Neural cell (in vitro differentiated cells): ENCODE data around the gene ADGRD1. TPM values are rescaled to one million over a fixed set of nuclear protein-coding genes. Genes with fewer than 3 reads are reported as not detected.

Experiments
- H2AFZ ChIP-seq: fragments of 200-600, 300-800 bp; sonication (generic), shearing (Covaris generic); 2 replicates; pipeline ENCODE4 v1.6.0; 2014; ENCODE audit warnings: low read depth, mild to moderate bottlenecking, antibody characterized with exemption, low read length, moderate library complexity
- H3F3A ChIP-seq: fragments of 200-600 bp; shearing (Covaris generic); 2 replicates; pipeline ENCODE4 v1.6.1; 2016; ENCODE audit warnings: mild to moderate bottlenecking, moderate library complexity, mixed read lengths, antibody characterized with exemption, low read length; ENCODE audit not compliant: insufficient read depth, poor library complexity, severe bottlenecking
- H3K27ac ChIP-seq: fragments of 200-600, 300-800 bp; sonication (generic), shearing (Covaris generic); 2 replicates; pipeline ENCODE4 v1.5.1; 2014; ENCODE audit warnings: mild to moderate bottlenecking, low read length, moderate library complexity
- H3K27me3 ChIP-seq: fragments of 300-800, 200-600 bp; sonication (generic), shearing (Covaris generic); 2 replicates; pipeline ENCODE4 v1.6.0; 2014; ENCODE audit warnings: mild to moderate bottlenecking, low read depth, low read length, moderate library complexity; ENCODE audit not compliant: insufficient read depth
- H3K36me3 ChIP-seq: fragments of 300-800, 200-600 bp; sonication (generic), shearing (Covaris generic); 2 replicates; pipeline ENCODE4 v1.5.1; 2014; ENCODE audit warnings: mild to moderate bottlenecking, antibody characterized with exemption, low read length, moderate library complexity; ENCODE audit not compliant: insufficient read depth
- H3K4me2 ChIP-seq: fragments of 300-800, 200-600 bp; sonication (generic), shearing (Covaris generic); 2 replicates; pipeline ENCODE4 v1.6.0; 2014; ENCODE audit warnings: mild to moderate bottlenecking, low read length
- H3K4me3 ChIP-seq: fragments of 300-800, 200-600 bp; sonication (generic), shearing (Covaris generic); 2 replicates; pipeline ENCODE4 v1.5.1; 2014; ENCODE audit warnings: mild to moderate bottlenecking, low read length, moderate library complexity
- H3K79me2 ChIP-seq: fragments of 200-600 bp; shearing (Covaris generic); replicated peaks from 2 replicates; pipeline ENCODE4 v1.6.0; 2014; ENCODE audit warnings: mild to moderate bottlenecking, low read length, moderate library complexity; ENCODE audit not compliant: insufficient read depth
- H3K9ac ChIP-seq: fragments of 300-800, 200-600 bp; sonication (generic), shearing (Covaris generic); 2 replicates; pipeline ENCODE4 v1.6.1; 2016; ENCODE audit warnings: mild to moderate bottlenecking, low read length, mixed read lengths
- H3K9me2 ChIP-seq: fragments of 200-600 bp; shearing (Covaris generic); 2 replicates; pipeline ENCODE4 v1.6.1; 2016; ENCODE audit warnings: mild to moderate bottlenecking, low read length, mixed read lengths; ENCODE audit not compliant: insufficient read depth
- H3K9me3 ChIP-seq: fragments of 200-600, 300-800 bp; sonication (generic), shearing (Covaris generic); 2 replicates; pipeline ENCODE4 v1.6.1; 2016; ENCODE audit warnings: mild to moderate bottlenecking, mixed run types, low read length, moderate library complexity, mixed read lengths
- H4K20me1 ChIP-seq: fragments of 200-600 bp; shearing (Covaris generic); 2 replicates; pipeline ENCODE4 v1.6.1; 2016; ENCODE audit warnings: mild to moderate bottlenecking, mixed run types; ENCODE audit not compliant: insufficient read depth
- EP300 ChIP-seq: fragments of 450-650 bp; conservative IDR thresholded peaks from 2 replicates; pipeline ENCODE4 v1.6.1; 2014; ENCODE audit warnings: antibody characterized with exemption, mild to moderate bottlenecking, moderate library complexity; ENCODE audit not compliant: poor library complexity, severe bottlenecking
- EZH2 ChIP-seq: fragments of 200-600, 300-800 bp; shearing (Covaris generic), sonication (generic); IDR thresholded peaks from 2 replicates; pipeline ENCODE4 v1.6.1; 2014; ENCODE audit warnings: antibody characterized with exemption, low read length, borderline replicate concordance, mild to moderate bottlenecking; ENCODE audit not compliant: insufficient read depth, poor library complexity, severe bottlenecking
- MXI1 ChIP-seq: fragments of 450-650 bp; conservative IDR thresholded peaks from 2 replicates; pipeline ENCODE4 v1.6.1; 2014; ENCODE audit warnings: antibody characterized with exemption, mild to moderate bottlenecking; ENCODE audit not compliant: poor library complexity, severe bottlenecking
- POLR2AphosphoS5 ChIP-seq: IDR thresholded peaks from 2 replicates; pipeline ENCODE4 v1.6.1; 2012
- RAD21 ChIP-seq: fragments of 450-650 bp; conservative IDR thresholded peaks from 2 replicates; pipeline ENCODE4 v1.6.1; 2014; ENCODE audit warnings: antibody characterized with exemption, mild to moderate bottlenecking, moderate library complexity
- SMC3 ChIP-seq: fragments of 450-650 bp; conservative IDR thresholded peaks from 2 replicates; pipeline ENCODE4 v1.6.1; 2014; ENCODE audit warnings: antibody characterized with exemption, mild to moderate bottlenecking, moderate library complexity; ENCODE audit not compliant: poor library complexity
- TAF1 ChIP-seq: IDR thresholded peaks from 2 replicates; pipeline ENCODE4 v1.6.1; 2012; ENCODE audit warnings: low read depth
- polyA plus RNA-seq: library from polyadenylated mRNA; depleted of rRNA; stranded (reverse); fragments of >200 nt; gene quantifications from 2 replicates; pipeline ENCODE4 v1.2.3, GENCODE V29; 2014
- TF ChIP-seq, protein P1 (sequence below): IDR thresholded peaks from 2 replicates; pipeline ENCODE4 v1.6.1; 2012; ENCODE audit warnings: borderline replicate concordance
- TF ChIP-seq, protein P2 (sequence below): fragments of 450-650 bp; IDR thresholded peaks from 2 replicates; pipeline ENCODE4 v1.5.1; 2014; ENCODE audit warnings: antibody characterized with exemption, mild to moderate bottlenecking, moderate library complexity; ENCODE audit not compliant: poor library complexity, severe bottlenecking

Gene ADGRD1
- polyA plus RNA-seq, 1 donor from 2014 or later = 1.7 TPM

DNA sequence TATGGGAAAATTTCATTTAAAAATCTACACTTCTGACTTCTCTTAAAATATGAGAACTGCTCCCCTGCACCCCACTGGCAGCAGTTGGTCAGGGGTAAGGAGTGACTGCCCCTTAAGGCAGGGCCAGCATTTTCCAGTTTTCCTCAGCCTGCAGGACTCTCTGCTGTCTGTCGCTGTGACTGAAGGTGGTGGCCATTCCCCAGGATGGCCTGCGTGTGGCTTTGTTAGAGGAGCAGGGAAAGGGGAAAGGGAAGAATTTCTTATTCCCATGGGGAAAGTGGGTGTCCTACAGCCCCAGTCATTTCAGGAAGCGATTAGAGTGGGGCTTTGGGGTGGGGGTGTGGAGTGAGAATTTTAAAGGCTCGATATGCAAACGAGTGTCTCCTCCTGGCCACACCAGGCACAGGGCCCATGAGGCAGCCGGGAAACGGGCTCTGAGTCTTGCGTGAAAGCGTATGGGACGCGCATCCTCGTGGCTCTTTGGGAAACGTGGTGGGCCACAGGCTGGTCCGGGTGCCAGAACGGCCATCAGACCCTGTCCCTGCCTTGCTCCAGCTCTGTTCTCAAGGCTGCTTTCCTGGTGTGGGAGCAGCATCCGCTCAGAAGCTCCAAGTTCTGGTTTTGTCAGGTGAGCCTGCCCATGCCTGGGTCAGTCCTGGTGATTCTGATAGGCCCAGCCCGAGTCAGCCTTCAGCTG is 23.5 kb downstream of the ADGRD1 start:
- no peaks in the 10 kb centered on the region for H4K20me1 ChIP-seq
- no peak overlapping the region for H3K4me3 ChIP-seq
- H3K9me2 ChIP-seq = no peaks in the 10 kb centered on the region
- H3K27me3 ChIP-seq = no peaks in the 10 kb centered on the region
- H3K9me3 ChIP-seq = no peaks in the 10 kb centered on the region
- TF ChIP-seq, protein P1, sequence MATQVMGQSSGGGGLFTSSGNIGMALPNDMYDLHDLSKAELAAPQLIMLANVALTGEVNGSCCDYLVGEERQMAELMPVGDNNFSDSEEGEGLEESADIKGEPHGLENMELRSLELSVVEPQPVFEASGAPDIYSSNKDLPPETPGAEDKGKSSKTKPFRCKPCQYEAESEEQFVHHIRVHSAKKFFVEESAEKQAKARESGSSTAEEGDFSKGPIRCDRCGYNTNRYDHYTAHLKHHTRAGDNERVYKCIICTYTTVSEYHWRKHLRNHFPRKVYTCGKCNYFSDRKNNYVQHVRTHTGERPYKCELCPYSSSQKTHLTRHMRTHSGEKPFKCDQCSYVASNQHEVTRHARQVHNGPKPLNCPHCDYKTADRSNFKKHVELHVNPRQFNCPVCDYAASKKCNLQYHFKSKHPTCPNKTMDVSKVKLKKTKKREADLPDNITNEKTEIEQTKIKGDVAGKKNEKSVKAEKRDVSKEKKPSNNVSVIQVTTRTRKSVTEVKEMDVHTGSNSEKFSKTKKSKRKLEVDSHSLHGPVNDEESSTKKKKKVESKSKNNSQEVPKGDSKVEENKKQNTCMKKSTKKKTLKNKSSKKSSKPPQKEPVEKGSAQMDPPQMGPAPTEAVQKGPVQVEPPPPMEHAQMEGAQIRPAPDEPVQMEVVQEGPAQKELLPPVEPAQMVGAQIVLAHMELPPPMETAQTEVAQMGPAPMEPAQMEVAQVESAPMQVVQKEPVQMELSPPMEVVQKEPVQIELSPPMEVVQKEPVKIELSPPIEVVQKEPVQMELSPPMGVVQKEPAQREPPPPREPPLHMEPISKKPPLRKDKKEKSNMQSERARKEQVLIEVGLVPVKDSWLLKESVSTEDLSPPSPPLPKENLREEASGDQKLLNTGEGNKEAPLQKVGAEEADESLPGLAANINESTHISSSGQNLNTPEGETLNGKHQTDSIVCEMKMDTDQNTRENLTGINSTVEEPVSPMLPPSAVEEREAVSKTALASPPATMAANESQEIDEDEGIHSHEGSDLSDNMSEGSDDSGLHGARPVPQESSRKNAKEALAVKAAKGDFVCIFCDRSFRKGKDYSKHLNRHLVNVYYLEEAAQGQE = no peak
- TF ChIP-seq POLR2AphosphoS5 (no peak), EP300 (no peak)
- no peaks in the 10 kb centered on the region for H3K36me3 ChIP-seq
- no peaks in the 10 kb centered on the region for H3K79me2 ChIP-seq
- no peaks in the 10 kb centered on the region for H3F3A ChIP-seq
- H2AFZ ChIP-seq = no peak overlapping the region
- H3K9ac ChIP-seq = no peak overlapping the region
- H3K27ac ChIP-seq = no peak overlapping the region
- H3K4me2 ChIP-seq = no peak overlapping the region

DNA sequence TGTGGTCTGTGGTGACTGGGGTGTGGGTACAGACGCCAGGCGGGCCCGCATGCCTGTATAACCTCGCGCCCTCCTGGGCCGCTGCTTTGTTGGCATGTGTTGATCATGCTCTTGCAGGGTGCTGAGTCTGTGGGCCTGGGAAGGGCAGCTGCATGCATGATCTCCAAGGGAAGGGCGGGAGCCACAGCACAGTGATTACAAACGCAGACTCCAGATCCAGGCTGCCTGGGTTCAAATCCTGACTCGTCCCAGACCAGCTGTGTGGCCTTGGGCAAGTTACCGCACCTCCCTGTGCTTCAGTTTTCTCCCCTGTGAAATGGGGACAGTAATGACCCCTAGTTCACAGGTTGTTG is 24.0 kb downstream of the ADGRD1 start:
- Histone ChIP-seq H3K9ac (no peak overlapping the region), H2AFZ (no peak overlapping the region), H3K79me2 (no peaks in the 10 kb centered on the region), H3K4me3 (no peak overlapping the region), H3K27ac (no peak overlapping the region), H3K36me3 (no peaks in the 10 kb centered on the region), H4K20me1 (no peaks in the 10 kb centered on the region), H3F3A (no peaks in the 10 kb centered on the region), H3K27me3 (no peaks in the 10 kb centered on the region), H3K4me2 (no peak overlapping the region), H3K9me2 (no peaks in the 10 kb centered on the region), H3K9me3 (no peaks in the 10 kb centered on the region)
- TF ChIP-seq, protein P1 = no peak
- TF ChIP-seq EP300 = no peak

GRCh38 chr12:130978785-130979184 is 25.1 kb downstream of the ADGRD1 start:
- H3F3A ChIP-seq = no peaks in the 10 kb centered on the region

More at GRCh38 chr12:130978785-130979184, 25.1 kb downstream of the ADGRD1 start:
- Histone ChIP-seq H3K9me3 (no peaks in the 10 kb centered on the region), H3K4me3 (no peak overlapping the region), H2AFZ (no peak overlapping the region), H3K27me3 (no peaks in the 10 kb centered on the region), H4K20me1 (no peaks in the 10 kb centered on the region), H3K36me3 (no peaks in the 10 kb centered on the region), H3K4me2 (no peak overlapping the region), H3K9me2 (no peaks in the 10 kb centered on the region), H3K9ac (no peak overlapping the region), H3K79me2 (no peaks in the 10 kb centered on the region), H3K27ac (no peak overlapping the region)
- no peak for TF ChIP-seq MXI1
- TF ChIP-seq, protein P1 = no peak
- no peak for TF ChIP-seq TAF1
- TF ChIP-seq, protein P2, sequence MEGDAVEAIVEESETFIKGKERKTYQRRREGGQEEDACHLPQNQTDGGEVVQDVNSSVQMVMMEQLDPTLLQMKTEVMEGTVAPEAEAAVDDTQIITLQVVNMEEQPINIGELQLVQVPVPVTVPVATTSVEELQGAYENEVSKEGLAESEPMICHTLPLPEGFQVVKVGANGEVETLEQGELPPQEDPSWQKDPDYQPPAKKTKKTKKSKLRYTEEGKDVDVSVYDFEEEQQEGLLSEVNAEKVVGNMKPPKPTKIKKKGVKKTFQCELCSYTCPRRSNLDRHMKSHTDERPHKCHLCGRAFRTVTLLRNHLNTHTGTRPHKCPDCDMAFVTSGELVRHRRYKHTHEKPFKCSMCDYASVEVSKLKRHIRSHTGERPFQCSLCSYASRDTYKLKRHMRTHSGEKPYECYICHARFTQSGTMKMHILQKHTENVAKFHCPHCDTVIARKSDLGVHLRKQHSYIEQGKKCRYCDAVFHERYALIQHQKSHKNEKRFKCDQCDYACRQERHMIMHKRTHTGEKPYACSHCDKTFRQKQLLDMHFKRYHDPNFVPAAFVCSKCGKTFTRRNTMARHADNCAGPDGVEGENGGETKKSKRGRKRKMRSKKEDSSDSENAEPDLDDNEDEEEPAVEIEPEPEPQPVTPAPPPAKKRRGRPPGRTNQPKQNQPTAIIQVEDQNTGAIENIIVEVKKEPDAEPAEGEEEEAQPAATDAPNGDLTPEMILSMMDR = no peak
- TF ChIP-seq EZH2 = no peak
- no peak for TF ChIP-seq EP300
- no peak for TF ChIP-seq POLR2AphosphoS5
- TF ChIP-seq RAD21 = no peak
- TF ChIP-seq SMC3 = no peak
